HUES6 (cell line): ENCODE results near the gene CCNY.
"Not testable (repeated sequence)": the region's sequence is repeated elsewhere in the genome, so short reads cannot be mapped to it uniquely, and the experiment has no call there.

Experiments used
- H3K27ac ChIP-seq: 2 replicates; pipeline ENCODE4 v1.7.0; 2013; ENCODE audit warnings: low read depth, mild to moderate bottlenecking, low read length, inconsistent platforms
- H3K27me3 ChIP-seq: 2 replicates; pipeline ENCODE4 v1.6.1; 2013; ENCODE audit warnings: low read length; ENCODE audit not compliant: control insufficient read depth, insufficient read depth
- H3K36me3 ChIP-seq: 2 replicates; pipeline ENCODE4 v1.6.1; 2013; ENCODE audit warnings: low read length; ENCODE audit not compliant: control insufficient read depth, insufficient read depth
- H3K4me1 ChIP-seq: 2 replicates; pipeline ENCODE4 v1.6.1; 2013; ENCODE audit warnings: low read length; ENCODE audit not compliant: control insufficient read depth, insufficient read depth
- H3K4me3 ChIP-seq: 2 replicates; pipeline ENCODE4 v1.5.1; 2013; ENCODE audit warnings: low read depth, low read length
- H3K9ac ChIP-seq: one replicate; pipeline ENCODE4 v1.6.1; 2013; ENCODE audit warnings: mild to moderate bottlenecking, low read length
- H3K9me3 ChIP-seq: 2 replicates; pipeline ENCODE4 v1.6.1; 2013; ENCODE audit warnings: low read depth, low read length; ENCODE audit not compliant: control insufficient read depth, insufficient read depth

The CCNY gene

DNA sequence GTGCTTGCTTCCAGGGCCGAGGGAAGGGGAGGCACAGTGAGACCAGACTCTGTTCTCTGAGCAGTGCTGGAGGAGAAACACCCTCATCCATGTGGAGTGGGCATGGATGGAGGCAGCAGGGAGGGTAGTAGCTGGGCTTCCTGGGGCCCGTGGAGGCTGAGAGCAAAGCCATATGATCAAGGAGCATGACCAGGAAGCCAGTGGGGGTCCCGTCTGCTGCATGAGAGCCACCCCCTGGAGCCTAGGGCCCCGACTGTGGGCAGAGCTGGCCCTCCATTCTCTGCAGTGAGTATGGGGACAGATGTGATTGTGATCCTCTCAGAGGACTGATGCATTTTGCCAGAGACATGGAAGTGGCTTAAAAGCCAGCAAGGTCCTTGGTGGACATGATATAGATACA, 61.6 kb downstream of the CCNY start:
- Histone ChIP-seq H3K4me3 (no peak overlapping the region), H3K9ac (no peak overlapping the region), H3K27me3 (no peaks in the 10 kb centered on the region), H3K27ac (no peak overlapping the region), H3K4me1 (peaks cover 68% of the 10 kb centered on the region), H3K36me3 (no peaks in the 10 kb centered on the region), H3K9me3 (peaks cover 5% of the 10 kb centered on the region; the same call in 1 of the 2 replicates)

DNA sequence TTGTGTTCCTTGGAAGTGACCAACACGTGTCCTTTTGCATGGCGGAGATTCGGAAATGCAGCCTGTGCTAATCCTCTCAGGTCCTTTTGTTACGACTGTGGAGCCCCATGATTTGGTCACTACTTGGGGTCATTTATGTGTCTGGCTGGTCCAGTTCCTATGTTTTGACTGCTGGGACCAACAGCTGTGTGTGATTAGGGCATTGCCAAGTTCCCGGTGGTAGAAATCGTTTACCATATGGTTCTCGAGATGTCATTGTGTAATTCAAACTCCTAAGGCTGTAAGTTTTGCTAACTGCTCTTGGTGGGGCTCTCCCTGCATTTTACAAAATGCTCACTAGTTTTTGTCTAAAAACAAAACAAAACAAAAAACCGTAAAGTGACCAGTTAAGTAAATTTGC, 62.0 kb downstream of the CCNY start:
- Histone ChIP-seq H3K4me1 (peaks cover 64% of the 10 kb centered on the region), H3K9me3 (peaks cover 8% of the 10 kb centered on the region; the same call in 1 of the 2 replicates), H3K36me3 (no peaks in the 10 kb centered on the region), H3K4me3 (no peak overlapping the region), H3K27me3 (no peaks in the 10 kb centered on the region), H3K9ac (no peak overlapping the region), H3K27ac (no peak overlapping the region)

DNA sequence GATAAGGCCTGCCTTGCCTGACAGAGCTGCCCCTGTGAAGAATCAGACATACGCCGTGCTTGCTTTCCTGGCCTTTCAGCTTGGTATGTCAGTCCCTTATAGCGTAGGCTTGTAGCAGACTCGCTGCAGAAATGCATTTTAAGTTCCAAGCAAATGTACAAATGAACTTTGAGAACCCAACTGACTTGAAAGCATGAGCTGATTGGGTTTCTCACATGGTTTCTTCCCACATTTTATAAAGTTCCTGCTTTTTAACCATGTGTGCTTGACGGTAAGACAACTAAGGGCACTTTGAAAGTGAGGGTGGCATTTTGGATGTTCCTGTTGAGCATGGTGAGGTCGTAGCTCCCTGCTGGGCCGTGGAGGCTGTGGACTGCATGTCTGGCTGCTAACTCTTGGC, 62.6 kb downstream of the CCNY start:
- Histone ChIP-seq H3K4me1 (peaks cover 58% of the 10 kb centered on the region), H3K4me3 (no peak overlapping the region), H3K27me3 (no peaks in the 10 kb centered on the region), H3K9ac (no peak overlapping the region), H3K27ac (no peak overlapping the region), H3K9me3 (peaks cover 11% of the 10 kb centered on the region; the same call in 1 of the 2 replicates), H3K36me3 (no peaks in the 10 kb centered on the region)

DNA sequence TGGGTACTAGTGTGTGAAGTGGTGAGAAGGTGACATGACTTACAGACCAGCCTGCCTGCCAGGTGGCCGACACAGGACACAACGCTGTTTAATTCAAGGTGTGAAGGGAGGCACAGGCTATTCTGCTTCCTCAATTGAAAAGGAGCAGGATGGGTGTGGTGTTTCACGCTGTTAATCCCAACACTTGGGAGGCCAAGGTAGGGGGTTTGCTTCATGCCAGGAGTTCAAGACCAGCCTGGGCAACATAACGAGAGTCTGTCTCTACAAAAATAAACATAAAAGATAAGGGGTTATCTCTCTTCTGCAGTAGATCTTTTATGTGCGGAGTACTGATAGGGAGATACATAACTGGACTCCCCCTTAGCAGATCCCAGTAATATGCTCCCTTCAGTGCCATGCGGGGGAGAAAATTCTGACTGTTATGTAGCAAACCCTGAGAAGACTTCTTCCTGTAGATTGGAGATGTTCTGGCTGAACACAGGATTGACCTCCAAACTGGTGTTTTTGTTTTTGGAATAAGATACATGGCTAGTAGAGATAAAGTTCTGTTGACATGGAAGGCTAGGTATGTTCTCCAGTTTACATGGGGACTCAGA, 63.2 kb downstream of the CCNY start:
- Histone ChIP-seq H3K4me1 (peaks cover 52% of the 10 kb centered on the region), H3K27ac (no peak overlapping the region), H3K4me3 (no peak overlapping the region), H3K9me3 (peaks cover 14% of the 10 kb centered on the region; the same call in 1 of the 2 replicates), H3K9ac (no peak overlapping the region), H3K36me3 (no peaks in the 10 kb centered on the region), H3K27me3 (no peaks in the 10 kb centered on the region)

DNA sequence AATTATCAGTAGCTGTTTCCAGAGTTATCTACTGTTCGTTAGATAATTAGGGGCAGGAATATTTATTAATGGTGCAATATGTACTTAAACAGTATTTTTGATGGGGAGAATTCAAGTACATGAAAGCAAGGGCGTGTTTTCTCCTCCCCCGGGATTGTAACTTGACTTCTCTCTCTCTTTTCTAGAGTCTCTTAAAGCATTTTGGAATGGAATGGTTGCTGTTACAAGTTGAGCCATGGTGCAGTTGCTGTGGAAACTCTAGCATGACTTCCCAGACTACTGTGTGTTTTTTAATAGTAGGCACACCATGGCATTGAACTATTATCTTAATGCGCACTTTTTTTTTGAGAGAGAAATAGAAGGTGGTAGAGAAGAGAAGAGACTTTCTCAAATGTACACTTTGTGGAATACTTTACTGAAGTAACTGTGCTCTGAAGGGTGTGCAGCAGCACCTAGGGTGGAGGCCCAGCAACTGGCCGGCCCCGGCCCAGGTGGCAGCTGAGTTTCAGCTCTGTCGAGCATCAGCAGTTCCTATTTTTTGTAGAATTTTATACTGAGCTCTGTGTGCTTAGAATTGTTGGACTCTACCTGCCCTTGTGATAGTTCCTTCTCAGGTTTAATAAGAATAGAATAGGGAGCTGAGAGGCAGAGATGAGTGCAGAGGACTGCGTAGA, 64.4 kb downstream of the CCNY start:
- Histone ChIP-seq H3K9me3 (peaks cover 23% of the 10 kb centered on the region; the same call in 1 of the 2 replicates), H3K36me3 (no peaks in the 10 kb centered on the region), H3K4me1 (peaks cover 40% of the 10 kb centered on the region), H3K9ac (no peak overlapping the region), H3K27me3 (no peaks in the 10 kb centered on the region), H3K27ac (no peak overlapping the region), H3K4me3 (no peak overlapping the region)

DNA sequence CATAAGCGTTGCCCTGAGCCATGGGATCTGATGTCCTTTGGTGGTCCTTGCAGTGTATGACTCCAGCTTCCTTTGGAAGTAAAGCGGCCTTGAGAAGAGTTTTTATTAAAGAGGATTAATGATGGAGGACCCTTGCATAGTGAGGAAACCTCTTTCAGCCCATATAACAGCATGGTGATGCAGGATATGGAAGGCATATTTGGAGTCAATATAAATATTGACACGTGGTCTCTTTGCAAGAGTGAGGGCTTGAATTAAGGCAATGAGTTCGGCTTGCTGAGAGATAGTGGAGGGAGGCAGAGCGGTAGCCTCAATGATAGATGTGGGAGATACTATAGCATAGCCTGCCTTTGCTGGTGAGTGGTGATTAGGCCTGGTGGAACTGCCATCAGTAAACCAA, 67.2 kb downstream of the CCNY start:
- H3K4me1 ChIP-seq: peaks cover 12% of the 10 kb centered on the region
- H3K27ac ChIP-seq, H3K4me3 ChIP-seq, H3K9ac ChIP-seq, H3K36me3 ChIP-seq, H3K27me3 ChIP-seq: not testable (repeated sequence)
- H3K9me3 ChIP-seq: peaks cover 32% of the 10 kb centered on the region

DNA sequence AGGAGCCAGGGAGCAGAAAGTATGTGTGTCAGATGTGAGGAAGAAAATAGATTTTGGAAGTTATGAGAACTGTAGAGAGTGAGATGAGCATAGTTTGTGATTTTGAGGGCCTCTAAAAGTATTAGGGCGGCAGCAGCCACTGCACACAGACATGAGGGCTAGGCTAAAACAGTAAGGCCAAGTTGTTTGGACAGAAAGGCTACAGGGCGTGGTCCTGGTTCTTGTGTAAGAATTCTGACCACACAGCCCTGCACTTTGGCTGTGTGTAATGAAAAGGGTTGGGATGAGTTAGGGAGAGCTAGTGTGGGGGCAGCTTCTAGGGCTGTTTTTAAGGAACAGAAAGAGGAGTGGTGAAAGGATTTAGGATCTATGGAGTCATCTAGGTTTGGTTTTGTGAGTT, 67.8 kb downstream of the CCNY start:
- not testable (repeated sequence) for H3K27me3 ChIP-seq, H3K9ac ChIP-seq, H3K36me3 ChIP-seq, H3K4me3 ChIP-seq, H3K27ac ChIP-seq, H3K4me1 ChIP-seq
- H3K9me3 ChIP-seq: peaks cover 32% of the 10 kb centered on the region

DNA sequence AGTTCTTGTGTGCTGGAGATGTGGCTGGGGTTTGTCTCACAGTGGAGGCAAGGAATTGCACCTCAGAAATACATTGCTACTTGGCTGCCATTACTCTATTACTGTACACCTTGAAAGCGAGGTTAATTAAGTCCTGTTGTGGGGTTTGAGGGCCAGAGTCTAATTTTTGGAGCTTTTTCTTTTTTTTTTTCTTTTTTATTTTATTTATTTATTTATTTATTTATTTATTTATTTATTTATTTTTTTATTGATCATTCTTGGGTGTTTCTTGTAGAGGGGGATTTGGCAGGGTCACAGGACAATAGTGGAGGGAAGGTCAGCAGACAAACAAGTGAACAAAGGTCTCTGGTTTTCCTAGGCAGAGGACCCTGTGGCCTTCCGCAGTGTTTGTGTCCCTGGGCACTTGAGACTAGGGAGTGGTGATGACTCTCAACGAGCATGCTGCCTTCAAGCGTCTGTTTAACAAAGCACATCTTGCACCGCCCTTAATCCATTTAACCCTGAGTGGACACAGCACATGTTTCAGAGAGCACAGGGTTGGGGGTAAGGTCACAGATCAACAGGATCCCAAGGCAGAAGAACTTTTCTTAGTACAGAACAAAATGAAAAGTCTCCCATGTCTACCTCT, 69.8 kb downstream of the CCNY start:
- H3K4me1 ChIP-seq: not testable (repeated sequence)

DNA sequence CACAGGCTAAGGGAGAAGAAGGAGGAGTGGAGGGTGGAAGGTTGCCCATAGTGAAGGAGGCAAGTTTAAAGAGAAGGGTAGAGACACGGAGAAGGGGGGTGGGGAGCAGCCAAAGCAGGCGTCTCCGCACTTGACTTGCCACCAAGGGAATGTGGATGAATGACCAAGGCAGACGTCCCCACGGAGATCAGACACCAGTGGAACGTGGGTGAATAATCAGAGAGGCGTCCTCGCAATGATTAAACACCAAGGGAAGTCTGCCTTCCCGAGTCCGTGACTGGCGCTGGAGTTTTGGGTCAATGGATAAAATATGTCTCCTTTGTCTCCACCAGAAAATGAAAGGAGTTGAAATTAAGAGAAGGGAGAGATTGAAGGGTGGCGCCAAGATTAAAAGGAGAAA, 71.4 kb downstream of the CCNY start:
- H3K27me3 ChIP-seq: not testable (repeated sequence)
- H3K4me1 ChIP-seq: peaks cover 10% of the 10 kb centered on the region

More for the DNA sequence above, 69.8 kb downstream of the CCNY start:
- not testable (repeated sequence) for H3K4me3 ChIP-seq, H3K27ac ChIP-seq, H3K36me3 ChIP-seq, H3K9ac ChIP-seq, H3K27me3 ChIP-seq
- H3K9me3 ChIP-seq: peaks cover 32% of the 10 kb centered on the region

DNA sequence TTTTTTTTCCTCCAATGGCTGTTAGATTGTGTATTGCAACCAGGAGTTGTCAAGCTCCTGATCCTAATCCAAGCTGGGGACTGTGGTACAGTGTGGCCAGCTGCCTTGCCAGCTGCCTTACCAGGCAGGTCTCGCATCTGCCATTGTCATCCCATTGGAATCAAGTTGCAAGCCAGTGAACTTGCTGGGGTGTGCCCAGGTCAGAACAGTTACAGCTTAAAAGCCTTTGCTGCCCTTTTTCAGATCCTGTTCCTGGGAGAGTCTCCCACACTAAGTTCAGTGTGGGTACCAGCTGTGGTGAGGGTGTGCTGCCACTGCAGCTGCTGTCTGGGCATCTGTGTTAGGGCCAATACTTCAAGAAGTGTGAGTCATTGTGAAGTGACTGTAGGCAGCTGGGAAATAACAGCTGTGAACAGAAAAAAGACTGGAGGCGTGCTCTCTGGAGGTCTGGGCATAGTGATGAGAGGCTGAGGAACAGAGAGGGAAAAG, 72.8 kb downstream of the CCNY start:
- no peaks in the 10 kb centered on the region for H3K36me3 ChIP-seq
- H3K4me1 ChIP-seq: peaks cover 25% of the 10 kb centered on the region
- peaks cover 20% of the 10 kb centered on the region for H3K9me3 ChIP-seq
- H3K4me3 ChIP-seq: no peak overlapping the region
- no peaks in the 10 kb centered on the region for H3K27me3 ChIP-seq
- no peak overlapping the region for H3K27ac ChIP-seq
- no peak overlapping the region for H3K9ac ChIP-seq

More for the DNA sequence above, 71.4 kb downstream of the CCNY start:
- not testable (repeated sequence) for H3K27ac ChIP-seq, H3K36me3 ChIP-seq, H3K4me3 ChIP-seq, H3K9ac ChIP-seq
- H3K9me3 ChIP-seq: peaks cover 28% of the 10 kb centered on the region

DNA sequence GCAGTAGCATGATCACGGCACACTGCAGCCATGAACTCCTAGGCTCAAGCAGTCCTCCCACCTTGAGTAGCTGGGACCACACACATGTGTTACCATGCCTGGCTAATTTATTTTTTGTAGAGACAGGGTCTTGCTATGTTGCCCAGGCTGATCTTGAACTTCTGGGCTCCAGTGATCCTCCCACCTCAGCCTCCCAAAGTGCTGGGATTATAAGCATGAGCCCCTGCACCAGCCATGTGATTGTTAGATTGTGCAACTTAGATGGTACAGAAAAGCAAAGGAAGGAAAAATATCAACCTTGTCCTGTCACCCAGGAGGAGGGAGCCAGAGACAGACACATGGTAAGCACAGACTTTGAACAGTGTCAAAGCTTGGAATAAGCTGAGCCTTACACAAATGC, 73.5 kb downstream of the CCNY start:
- H3K4me3 ChIP-seq: no peak overlapping the region
- H3K9me3 ChIP-seq: peaks cover 15% of the 10 kb centered on the region; the same call in 1 of the 2 replicates
- no peaks in the 10 kb centered on the region for H3K27me3 ChIP-seq
- no peak overlapping the region for H3K9ac ChIP-seq
- H3K27ac ChIP-seq: no peak overlapping the region
- peaks cover 31% of the 10 kb centered on the region for H3K4me1 ChIP-seq
- no peaks in the 10 kb centered on the region for H3K36me3 ChIP-seq
